HT1080 (cell line): ENCODE results near the gene MAN2A1. TPM values are rescaled to one million over a fixed set of nuclear protein-coding genes. Genes with fewer than 3 reads are reported as not detected.

ENCODE experiments used
- DNase-seq: peaks from one replicate; pipeline ENCODE4 v3.0.0-alpha.2; 2015; ENCODE audit warnings: low read depth
- total RNA-seq: library from RNA; depleted of rRNA; stranded (reverse); fragments of >200 nt; shearing (Covaris generic); gene quantifications from 2 replicates; pipeline ENCODE4 v1.2.3, GENCODE V29; 2014

The MAN2A1 gene
- total RNA-seq, 1 experiment from 2014 or later, result 26.4 TPM

DNA sequence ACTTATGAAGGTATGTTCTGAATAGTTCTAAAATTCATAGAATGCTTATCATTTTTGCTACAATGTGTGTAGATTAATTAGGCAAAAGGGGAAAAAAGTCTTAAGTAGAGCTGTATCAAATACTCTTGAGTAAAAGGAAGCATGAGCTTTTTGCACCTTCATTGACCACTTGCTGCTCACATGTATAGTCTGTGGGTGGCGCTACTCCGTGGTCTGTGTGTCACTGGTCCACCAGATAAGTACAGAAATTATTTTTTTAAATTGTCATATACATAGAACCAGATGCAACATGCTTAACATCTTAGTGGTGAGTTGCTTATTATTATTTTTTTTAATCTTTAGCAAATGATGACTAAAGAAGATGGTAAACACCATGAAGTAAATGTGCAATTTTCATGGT, 130.2 kb downstream of the MAN2A1 start:
- DNase-seq, result no peak

- peak; percentile 53 for DNase-seq
Measured at GRCh38 chr5:109823597-109823996, 133.9 kb downstream of the MAN2A1 start.

DNA sequence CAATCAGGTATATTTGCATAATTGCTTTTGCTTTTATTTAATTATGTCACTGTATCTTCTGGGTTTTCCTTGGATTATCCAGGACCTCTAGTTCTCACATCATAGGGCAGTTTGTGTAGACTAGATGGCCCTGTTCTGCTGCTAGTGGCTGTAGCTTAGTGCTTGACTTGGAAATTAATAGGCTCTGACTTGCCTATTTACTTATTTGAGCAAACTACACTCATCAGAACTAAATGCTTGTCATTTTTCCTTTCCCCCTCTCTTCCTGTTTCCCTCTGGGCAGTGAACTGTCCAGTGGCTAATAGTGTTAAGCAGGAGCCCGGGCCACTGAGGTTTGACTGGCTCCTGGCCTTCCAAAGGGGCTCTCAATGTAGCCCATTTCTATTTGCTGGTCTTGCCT, 135.7 kb downstream of the MAN2A1 start:
- peak; percentile 6 for DNase-seq

- DNase-seq, result peak; percentile 58
Measured at GRCh38 chr5:109826426-109826825, 136.7 kb downstream of the MAN2A1 start.

DNA sequence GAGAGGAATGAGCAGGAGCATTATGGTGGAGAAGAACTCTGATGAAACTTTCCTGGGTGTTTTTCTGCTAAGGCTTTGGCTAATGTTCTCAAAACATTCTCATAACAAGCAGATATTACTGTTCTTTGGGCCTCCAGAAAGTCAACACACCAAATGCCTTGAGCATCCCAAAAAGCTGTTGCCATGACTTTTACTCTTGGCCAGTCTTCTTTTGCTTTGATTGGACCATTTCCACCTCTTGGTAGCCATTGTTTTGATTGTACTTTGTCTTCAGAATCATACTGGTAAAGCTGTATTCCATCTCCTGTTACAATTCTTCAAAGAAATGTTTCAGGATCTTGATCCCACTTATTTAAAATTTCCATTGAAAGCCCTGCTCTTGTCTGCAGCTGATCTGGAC, 139.6 kb downstream of the MAN2A1 start:
- no peak for DNase-seq

DNA sequence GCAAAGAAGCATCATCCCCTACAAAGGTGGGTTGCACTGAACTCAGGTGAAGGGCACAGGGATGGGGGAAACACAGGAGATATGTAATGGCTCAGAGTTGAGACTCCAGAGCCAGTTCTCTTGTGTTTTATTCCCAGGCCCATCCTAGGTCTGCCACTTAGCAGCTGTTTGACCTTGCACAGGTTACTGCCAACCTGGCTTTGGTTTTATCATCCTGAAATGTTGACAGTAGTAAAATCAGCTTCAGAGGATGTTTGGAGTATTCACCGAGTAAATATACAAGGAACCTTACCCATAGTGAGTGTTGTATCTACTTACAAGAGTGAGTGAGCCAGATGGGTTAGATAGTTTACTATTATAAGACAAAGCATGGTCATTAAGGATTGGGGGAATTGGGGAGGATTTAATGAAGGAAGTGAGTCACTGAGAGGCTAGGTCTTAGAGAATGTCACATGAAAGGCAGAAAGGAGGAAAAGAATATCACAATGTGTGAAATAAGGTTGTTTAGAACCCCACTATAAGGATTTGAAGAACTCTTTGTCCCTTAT, 141.3 kb downstream of the MAN2A1 start:
- peak; percentile 85 for DNase-seq

DNA sequence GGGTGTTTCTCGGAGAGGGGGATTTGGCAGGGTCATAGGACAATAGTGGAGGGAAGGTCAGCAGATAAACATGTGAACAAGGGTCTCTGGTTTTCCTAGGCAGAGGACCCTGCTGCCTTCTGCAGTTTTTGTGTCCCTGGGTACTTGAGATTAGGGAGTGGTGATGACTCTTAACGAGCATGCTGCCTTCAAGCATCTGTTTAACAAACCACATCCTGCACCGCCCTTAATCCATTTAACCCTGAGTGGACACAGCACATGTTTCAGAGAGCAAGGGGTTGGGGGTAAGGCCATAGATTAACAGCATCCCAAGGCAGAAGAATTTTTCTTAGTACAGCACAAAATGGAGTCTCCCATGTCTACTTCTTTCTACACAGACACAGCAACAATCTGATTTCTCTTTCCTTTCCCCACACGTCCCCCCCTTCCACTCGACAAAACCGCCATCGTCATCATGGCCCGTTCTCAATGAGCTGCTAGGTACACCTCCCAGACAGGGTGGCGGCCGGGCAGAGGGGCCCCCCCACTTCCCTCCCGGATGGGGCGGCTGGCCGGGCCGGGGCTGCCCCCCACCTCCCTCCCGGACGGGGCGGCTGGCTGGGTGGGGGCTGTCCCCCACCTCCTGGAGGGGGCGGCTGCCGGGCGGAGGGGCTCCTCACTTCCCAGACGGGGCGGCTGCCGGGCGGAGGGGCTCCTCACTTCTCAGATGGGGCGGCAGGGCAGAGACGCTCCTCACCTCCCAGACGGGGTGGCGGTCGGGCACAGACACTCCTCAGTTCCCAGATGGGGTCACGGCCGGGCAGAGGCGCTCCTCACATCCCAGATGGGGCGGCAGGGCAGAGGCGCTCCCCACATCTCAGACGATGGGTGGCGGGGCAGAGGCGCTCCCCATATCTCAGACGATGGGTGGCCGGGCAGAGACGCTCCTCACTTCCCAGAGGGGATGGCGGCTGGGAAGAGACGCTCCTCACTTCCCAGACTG, 142.8 kb downstream of the MAN2A1 start:
- DNase-seq, result peak; percentile 37

DNA sequence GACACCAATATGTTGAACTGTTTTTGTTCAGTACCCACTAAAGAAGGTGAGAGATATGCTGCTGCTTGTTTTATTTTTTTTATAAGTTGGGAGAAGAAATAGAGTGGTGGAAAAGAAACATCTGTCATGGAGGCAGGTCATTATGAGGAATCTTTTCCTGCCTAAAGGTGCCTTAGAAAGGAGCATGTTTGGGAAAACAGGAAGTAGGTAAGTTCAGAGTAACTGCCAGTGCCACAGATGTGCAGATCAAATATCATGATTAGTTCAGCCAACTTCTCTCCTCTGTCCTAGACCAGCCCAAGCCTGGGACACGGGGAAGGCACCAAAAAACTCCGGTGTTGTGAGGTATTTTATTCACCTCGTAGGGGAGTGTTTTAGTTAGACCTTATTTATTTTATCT, 144.2 kb downstream of the MAN2A1 start:
- DNase-seq, result peak; percentile 13

DNA sequence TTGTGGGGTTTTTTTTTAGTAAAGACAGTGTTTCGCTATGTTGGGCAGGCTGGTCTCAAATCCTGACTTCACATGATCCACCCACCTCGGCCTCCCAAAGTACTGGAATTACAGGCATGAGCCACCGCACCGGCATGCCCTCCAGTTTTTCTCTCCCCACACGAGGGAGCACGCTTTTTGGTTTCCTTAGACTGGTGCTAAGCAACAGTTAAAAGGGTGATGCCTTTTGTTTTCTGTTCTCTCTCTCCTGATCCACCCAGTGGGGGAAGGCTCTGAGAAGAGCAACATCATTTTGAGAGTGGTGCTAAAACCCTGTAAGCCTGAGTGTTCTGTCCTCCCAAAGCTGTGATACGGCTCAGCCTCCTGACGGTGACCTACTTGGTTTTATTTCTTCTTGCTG, 146.6 kb downstream of the MAN2A1 start:
- no peak for DNase-seq

DNA sequence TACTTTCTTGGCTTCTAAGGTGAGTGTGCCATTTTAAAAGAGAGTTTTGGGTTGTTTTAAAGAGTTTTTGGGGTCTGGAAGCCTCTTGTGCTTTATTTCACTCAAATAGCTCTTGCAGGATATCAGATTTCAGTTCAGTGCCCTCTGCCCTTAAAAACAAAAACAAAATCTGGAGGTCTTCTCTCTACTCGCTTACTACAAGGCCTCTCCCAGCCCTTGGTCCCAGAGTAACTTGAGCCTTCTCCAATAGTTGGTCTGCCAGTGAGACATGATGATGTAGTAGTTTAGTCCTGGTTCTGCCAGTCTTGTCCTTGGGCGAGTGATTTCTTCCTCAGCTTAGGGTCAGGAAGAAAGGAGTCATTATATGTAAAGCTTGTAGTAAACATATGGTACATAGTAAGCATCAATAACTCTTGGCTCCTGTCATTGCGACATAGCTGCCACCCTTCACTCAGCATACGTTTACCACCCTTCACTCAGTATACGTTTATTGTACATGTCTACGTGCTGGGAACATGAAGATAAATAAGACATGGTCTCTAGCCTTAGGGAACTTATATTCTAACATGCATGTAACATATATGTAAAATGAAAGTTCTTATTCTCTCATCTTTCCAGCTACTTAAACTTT, 147.6 kb downstream of the MAN2A1 start:
- DNase-seq, result no peak

DNA sequence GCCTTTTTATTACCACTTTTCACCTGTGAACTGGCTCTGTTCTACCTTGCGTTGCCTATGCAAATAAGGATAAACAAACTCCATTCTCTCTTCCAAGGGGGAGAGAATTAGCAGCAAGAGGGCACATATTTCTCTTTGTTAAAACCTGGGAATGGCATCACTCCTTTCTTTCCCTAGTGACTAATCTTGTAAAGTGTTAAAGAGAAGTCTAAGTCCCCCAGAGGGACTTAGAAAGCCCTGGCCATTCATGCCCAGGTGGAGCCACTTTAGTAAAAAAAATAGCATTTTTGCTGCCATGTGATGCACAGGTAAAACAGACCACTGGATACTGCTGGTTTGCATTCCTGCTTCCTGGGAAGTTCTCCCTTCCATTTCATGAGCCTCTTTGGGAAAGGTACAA, 148.4 kb downstream of the MAN2A1 start:
- DNase-seq, result no peak

- no peak for DNase-seq
Measured at GRCh38 chr5:109844148-109844547, 154.4 kb downstream of the MAN2A1 start.

GRCh38 chr5:109844695-109845094, 155.0 kb downstream of the MAN2A1 start:
- no peak for DNase-seq

DNA sequence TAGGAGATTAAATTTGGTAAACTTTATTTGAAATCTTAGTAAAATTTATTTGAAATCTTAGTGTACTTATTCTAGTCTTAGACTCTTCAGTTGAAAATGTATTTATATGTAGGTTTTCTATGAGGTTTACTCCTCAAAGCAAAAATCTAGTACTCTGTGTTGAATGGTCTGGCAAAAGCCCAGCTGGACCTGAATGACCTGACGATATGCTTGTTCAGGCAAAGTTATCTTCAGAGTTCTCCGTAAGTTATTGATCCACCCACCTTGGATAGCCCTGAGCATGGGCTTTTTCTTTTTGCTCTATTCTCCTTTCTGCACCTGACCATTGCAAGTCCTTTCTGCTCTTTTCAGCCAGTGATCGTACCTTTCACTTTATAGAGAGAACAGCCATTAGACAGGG, 158.4 kb downstream of the MAN2A1 start:
- no peak for DNase-seq

GRCh38 chr5:109849478-109850088, 159.9 kb downstream of the MAN2A1 start:
- no peak for DNase-seq

- peak; percentile 41 for DNase-seq
Measured at GRCh38 chr5:109852371-109853155, 162.8 kb downstream of the MAN2A1 start.

DNA sequence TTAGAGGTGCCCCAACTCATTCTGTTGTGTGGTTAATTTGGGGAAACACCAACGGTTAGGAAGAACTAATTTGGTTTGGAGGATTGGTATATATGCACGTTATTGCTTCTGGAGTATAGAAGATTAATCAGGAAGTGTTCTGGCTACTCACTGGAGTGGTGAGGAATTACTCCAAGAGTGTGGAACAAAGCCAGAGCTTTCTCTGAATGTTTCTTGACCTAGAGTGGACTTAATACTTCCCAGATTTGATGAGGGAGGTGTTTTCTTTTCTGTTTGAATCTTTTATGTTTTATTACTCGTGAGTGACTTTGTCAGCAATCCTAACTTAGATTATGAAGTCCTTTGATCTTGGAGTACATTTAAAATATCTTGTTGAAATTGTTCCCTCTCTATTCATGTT, 163.7 kb downstream of the MAN2A1 start:
- DNase-seq, result no peak

DNA sequence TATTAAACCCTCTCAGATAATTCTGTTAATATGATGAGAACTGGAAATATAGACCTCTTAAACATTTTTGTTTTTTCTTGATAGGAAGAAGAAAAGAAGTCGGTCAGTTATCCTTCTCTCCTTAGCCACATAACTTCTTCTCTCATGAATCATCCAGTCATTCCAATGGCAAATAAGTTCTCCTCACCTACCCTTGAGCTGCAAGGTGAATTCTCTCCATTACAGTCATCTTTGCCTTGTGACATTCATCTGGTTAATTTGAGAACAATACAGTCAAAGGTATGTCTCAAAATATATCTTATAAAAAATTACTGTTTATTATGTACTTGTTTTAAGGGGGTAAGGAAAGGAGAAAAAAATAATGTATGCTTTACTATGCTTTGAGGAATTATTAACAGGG, 165.3 kb downstream of the MAN2A1 start:
- peak; percentile 51 for DNase-seq

DNA sequence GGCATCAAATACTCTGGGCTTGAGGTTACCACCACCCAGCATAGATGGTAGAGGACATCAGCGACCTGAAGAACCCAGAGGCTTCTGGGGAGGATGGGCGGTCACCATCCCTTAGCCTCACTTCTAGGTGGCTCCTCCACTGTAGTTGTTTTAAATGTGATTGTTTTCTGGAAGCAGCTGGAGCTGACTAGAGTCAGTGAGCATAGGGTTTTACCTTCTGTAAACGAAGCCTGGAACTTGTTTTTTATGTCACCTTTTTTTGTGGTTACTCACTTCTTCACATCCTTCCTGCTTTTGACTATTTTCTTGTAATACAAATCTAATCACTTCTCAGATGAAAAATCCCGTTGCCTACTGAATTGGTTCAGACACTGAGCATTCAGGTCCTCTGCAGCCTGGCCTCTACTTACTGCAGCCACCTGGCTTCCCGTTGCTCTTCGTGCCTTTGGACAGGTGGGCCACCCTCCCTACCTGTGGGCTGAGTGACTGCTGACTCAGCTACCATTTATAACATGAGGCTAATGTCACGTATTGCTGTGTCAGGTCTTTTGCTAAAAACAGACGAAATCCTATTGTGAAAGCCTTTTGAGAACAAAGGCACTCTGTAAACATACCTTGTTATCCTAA, 167.8 kb downstream of the MAN2A1 start:
- no peak for DNase-seq

DNA sequence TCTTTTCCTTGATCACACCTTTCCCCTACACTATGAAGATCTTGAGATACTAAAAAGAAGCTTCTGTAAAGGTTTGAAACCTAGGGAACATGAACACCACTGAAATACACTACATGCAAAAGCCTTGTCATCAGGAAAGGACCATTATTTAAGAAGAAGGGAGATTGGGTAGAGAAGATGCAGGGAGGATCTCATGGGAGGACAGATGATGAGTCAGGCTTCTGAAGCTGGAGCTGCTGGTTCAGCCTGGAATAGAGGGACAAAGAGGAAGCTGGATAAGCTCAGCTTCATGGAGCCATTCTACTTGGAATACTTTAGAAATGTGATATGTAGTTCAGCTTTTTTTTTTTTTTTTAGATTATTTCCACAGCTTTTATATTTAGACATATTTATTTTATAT, 169.8 kb downstream of the MAN2A1 start:
- peak; percentile 33 for DNase-seq

DNA sequence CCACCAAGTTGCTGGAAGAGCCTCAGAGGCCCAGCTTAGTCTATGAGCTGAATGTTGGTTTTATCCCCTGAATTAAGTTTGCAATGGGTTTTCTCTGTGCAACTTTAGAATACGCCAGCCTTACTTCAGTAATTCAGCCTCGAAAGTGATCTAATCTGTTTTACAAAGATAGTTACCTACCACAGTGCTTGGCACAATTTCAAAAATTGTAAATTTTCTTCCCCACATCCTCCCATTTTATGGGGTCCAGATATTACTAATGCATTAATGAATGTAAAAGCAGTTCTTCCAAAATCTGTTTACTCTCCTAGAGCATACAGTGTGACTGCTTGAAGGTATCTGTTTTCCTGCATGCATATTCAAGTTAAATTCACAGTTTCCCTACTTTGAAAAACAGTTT, 172.6 kb downstream of the MAN2A1 start:
- DNase-seq, result no peak
